Effector memory CD4-positive, alpha-beta T cell (primary cell): ENCODE data around the gene CSRNP2.
"Not testable (repeated sequence)": the region's sequence is repeated elsewhere in the genome, so short reads cannot be mapped to it uniquely, and the experiment has no call there.

Experiments used
- DNase-seq, 3 donors: peaks; one replicate each; pipeline ENCODE4 v3.0.0-alpha.2; 2020
- H3K27ac ChIP-seq: 2 replicates; pipeline ENCODE4 v1.7.0; 2013; ENCODE audit warnings: mild to moderate bottlenecking, low read length, moderate library complexity; ENCODE audit not compliant: insufficient read depth, poor library complexity, severe bottlenecking
- H3K27me3 ChIP-seq: replicated peaks from 2 replicates; pipeline ENCODE4 v1.7.0; 2013; ENCODE audit warnings: mild to moderate bottlenecking, low read length; ENCODE audit not compliant: insufficient read depth, control insufficient read depth, poor library complexity, severe bottlenecking
- H3K36me3 ChIP-seq: 2 replicates; pipeline ENCODE4 v1.7.0; 2013; ENCODE audit warnings: mild to moderate bottlenecking, low read length, moderate library complexity; ENCODE audit not compliant: control insufficient read depth, insufficient read depth
- H3K4me1 ChIP-seq: 2 replicates; pipeline ENCODE4 v1.7.0; 2013; ENCODE audit warnings: low read length, mild to moderate bottlenecking; ENCODE audit not compliant: control insufficient read depth, insufficient read depth, poor library complexity, severe bottlenecking
- H3K4me3 ChIP-seq: 2 replicates; pipeline ENCODE4 v1.7.0; 2013; ENCODE audit warnings: low read length, low read depth, mild to moderate bottlenecking; ENCODE audit not compliant: insufficient read depth, poor library complexity, severe bottlenecking
- H3K9me3 ChIP-seq: 2 replicates; pipeline ENCODE4 v1.7.0; 2013; ENCODE audit warnings: mild to moderate bottlenecking, low read length, moderate library complexity; ENCODE audit not compliant: control insufficient read depth

Gene CSRNP2

DNA sequence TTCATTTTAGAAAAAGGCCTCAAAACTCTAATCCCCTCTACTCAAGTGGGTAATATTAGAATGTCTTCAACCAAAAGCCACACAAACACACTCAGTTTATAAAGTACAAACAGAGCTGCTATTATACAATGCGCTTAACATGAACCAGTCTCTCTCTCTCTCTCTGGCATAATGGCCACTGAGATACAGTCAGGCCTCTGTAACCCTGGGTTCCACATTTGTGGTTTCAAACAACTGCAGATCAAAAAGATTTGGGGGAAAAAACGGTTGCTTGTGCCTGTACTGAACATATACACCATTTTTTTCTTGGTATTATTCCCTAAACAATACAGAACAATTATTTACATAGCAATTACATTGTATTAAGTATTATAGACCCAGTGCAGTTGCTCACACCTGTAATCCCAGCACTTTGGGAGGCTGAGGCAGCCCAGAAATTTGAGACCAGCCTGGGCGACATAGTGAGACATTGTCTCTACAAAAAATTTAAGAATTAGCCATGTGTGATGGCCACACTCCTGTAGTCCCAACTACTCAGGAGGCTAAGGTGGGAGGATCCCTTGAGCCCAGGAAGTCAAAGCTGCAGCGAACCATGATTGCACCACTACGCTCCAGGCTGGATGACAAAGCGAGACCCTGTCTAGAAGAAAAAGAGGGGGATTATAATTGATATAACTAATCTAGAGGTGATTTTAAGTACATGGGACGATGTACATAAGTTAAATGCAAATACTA, 62.8 kb downstream of the CSRNP2 start:
- Histone ChIP-seq H3K9me3 (no peaks in the 10 kb centered on the region), H3K27me3 (no peaks in the 10 kb centered on the region), H3K27ac (no peak overlapping the region), H3K4me3 (no peak overlapping the region), H3K36me3 (no peaks in the 10 kb centered on the region), H3K4me1 (peaks cover 13% of the 10 kb centered on the region)
- no peak for DNase-seq

GRCh38 chr12:51019927-51020326, 63.5 kb downstream of the CSRNP2 start:
- no peak for DNase-seq
- H3K27me3 ChIP-seq, result no peaks in the 10 kb centered on the region
- H3K36me3 ChIP-seq, result no peaks in the 10 kb centered on the region
- no peaks in the 10 kb centered on the region for H3K9me3 ChIP-seq
- H3K4me3 ChIP-seq, result no peak overlapping the region
- peaks cover 13% of the 10 kb centered on the region for H3K4me1 ChIP-seq
- H3K27ac ChIP-seq, result no peak overlapping the region

DNA sequence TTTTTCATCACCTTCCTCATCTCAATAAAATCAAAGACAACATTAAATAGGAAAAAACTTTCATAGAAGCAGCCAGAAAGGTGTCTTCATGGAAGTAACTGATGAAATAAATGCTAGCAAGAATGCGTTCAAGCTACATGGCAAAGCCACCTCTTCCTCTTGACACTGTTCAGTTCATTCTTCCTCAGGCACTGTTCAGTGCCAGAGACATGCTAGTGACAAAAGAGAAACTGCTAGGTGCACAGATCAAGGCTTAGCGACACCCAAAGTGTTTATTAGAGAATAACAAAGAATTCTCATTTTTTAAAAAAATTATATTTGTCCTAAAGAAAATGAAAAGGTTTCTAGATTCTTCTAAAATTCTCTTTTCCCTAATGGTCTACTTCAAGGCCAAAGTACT, 64.4 kb downstream of the CSRNP2 start:
- Histone ChIP-seq H3K9me3 (no peaks in the 10 kb centered on the region), H3K27ac (no peak overlapping the region), H3K36me3 (no peaks in the 10 kb centered on the region), H3K27me3 (no peaks in the 10 kb centered on the region), H3K4me1 (peaks cover 9% of the 10 kb centered on the region), H3K4me3 (no peak overlapping the region)
- DNase-seq, result no peak

- no peaks in the 10 kb centered on the region for H3K36me3 ChIP-seq
- H3K27me3 ChIP-seq, result no peaks in the 10 kb centered on the region
- H3K27ac ChIP-seq, result no peak overlapping the region
- no peaks in the 10 kb centered on the region for H3K9me3 ChIP-seq
- no peak for DNase-seq
- no peak overlapping the region for H3K4me3 ChIP-seq
- peaks cover 5% of the 10 kb centered on the region for H3K4me1 ChIP-seq
Measured at GRCh38 chr12:51017452-51017851, 65.9 kb downstream of the CSRNP2 start.

DNA sequence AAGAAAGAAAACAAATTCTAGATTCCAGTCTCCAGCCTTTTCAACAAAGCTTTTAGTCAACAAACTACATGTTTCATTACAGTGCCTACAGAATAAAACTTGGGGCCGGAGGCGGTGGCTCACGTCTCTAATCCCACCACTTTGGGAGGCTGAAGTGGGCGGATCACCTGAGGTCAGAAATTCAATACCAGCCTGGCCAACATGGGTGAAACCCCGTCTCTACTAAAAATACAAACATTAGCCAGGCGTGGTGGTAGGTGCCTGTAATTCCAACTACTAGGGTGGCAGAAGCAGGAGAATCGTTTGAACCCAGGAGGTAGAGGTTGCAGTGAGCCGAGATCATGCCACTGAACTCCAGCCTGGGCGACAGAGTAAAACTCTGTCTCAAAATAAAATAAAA, 68.9 kb downstream of the CSRNP2 start:
- H3K27ac ChIP-seq, DNase-seq, H3K27me3 ChIP-seq, H3K4me1 ChIP-seq, H3K36me3 ChIP-seq, H3K9me3 ChIP-seq, H3K4me3 ChIP-seq: not testable (repeated sequence)

DNA sequence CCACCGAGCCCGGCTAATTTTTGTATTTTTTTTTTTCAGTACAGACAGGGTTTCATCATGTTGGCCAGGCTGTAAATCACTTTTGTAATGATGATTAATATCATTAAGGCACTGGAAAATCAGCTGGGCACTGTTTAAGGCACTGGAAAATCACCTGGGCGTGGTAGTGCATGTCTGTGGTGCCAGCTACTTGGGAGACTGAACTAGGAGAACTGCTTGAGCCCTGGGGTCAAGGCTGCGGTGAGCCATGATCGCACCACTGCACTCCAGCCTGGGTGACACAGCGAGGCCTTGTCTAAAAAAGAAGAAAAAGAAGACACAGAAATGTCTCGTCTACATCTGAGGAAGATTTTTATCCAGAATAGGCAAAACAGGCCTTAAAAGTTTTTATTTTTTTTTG, 70.0 kb downstream of the CSRNP2 start:
- H3K27ac ChIP-seq, result no peak overlapping the region
- H3K27me3 ChIP-seq, result no peaks in the 10 kb centered on the region
- no peak for DNase-seq
- H3K9me3 ChIP-seq, result no peaks in the 10 kb centered on the region
- peaks cover 15% of the 10 kb centered on the region for H3K4me1 ChIP-seq
- no peak overlapping the region for H3K4me3 ChIP-seq
- H3K36me3 ChIP-seq, result no peaks in the 10 kb centered on the region

- DNase-seq, result no peak
Measured at GRCh38 chr12:51012570-51013236, 70.7 kb downstream of the CSRNP2 start.

DNA sequence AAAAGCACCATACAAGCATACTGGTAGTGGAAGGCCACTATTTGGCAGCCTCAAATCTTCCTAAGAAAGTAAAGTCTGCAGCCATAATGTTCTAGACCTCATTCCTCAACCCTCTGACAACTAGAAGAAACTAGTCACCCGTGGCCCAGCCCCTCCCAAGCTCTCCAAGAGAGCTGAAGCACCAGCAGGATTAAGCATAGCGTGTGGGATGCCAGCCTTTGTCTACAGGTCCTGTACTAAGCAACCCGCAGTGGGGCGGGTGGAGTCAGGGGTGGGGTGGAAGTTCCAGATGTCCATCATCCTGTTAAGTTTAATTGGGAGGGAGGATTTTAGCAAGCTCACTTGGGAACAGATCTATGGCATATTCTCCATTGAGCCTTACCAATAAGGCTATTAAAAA, 71.4 kb downstream of the CSRNP2 start:
- no peak for DNase-seq
- Histone ChIP-seq H3K4me1 (peaks cover 15% of the 10 kb centered on the region), H3K9me3 (no peaks in the 10 kb centered on the region), H3K4me3 (no peak overlapping the region), H3K36me3 (no peaks in the 10 kb centered on the region), H3K27ac (no peak overlapping the region), H3K27me3 (no peaks in the 10 kb centered on the region)

More at GRCh38 chr12:51012570-51013236, 70.7 kb downstream of the CSRNP2 start:
- H3K27ac ChIP-seq, result no peak overlapping the region
- no peaks in the 10 kb centered on the region for H3K36me3 ChIP-seq
- H3K4me3 ChIP-seq, result no peak overlapping the region
- peaks cover 15% of the 10 kb centered on the region for H3K4me1 ChIP-seq
- no peaks in the 10 kb centered on the region for H3K27me3 ChIP-seq
- H3K9me3 ChIP-seq, result no peaks in the 10 kb centered on the region
